ENCODE results near the gene SELENOF.

GRCh38 chr1:86888327-86888726 is 25.6 kb downstream of the SELENOF start:
- no peak for TF ChIP-seq HDAC6 (IDR thresholded peaks at IDR 0.05; ENCODE audit: low read depth, low read length)
- TF ChIP-seq ZNF468 (CRISPR knock-in tag; IDR thresholded peaks at IDR 0.05), result no peak
- TF ChIP-seq KDM2A (CRISPR knock-in tag; IDR thresholded peaks at IDR 0.05; ENCODE audit: borderline replicate concordance, low read depth), result no peak
- no peak for TF ChIP-seq GMEB2 (CRISPR knock-in tag; IDR thresholded peaks at IDR 0.05; ENCODE audit: low read depth)
- no peak for TF ChIP-seq SP1 (IDR thresholded peaks at IDR 0.05)
- TF ChIP-seq SP1 (CRISPR knock-in tag; IDR thresholded peaks at IDR 0.05), result no peak
- TF ChIP-seq ZNF773 (CRISPR knock-in tag; IDR thresholded peaks at IDR 0.05; ENCODE audit: borderline replicate concordance), result no peak
- TF ChIP-seq CTCF (CRISPR knock-in tag; IDR thresholded peaks at IDR 0.05), result no peak
- TF ChIP-seq DMAP1 (CRISPR knock-in tag; IDR thresholded peaks at IDR 0.05), result no peak
- TF ChIP-seq, protein P1, sequence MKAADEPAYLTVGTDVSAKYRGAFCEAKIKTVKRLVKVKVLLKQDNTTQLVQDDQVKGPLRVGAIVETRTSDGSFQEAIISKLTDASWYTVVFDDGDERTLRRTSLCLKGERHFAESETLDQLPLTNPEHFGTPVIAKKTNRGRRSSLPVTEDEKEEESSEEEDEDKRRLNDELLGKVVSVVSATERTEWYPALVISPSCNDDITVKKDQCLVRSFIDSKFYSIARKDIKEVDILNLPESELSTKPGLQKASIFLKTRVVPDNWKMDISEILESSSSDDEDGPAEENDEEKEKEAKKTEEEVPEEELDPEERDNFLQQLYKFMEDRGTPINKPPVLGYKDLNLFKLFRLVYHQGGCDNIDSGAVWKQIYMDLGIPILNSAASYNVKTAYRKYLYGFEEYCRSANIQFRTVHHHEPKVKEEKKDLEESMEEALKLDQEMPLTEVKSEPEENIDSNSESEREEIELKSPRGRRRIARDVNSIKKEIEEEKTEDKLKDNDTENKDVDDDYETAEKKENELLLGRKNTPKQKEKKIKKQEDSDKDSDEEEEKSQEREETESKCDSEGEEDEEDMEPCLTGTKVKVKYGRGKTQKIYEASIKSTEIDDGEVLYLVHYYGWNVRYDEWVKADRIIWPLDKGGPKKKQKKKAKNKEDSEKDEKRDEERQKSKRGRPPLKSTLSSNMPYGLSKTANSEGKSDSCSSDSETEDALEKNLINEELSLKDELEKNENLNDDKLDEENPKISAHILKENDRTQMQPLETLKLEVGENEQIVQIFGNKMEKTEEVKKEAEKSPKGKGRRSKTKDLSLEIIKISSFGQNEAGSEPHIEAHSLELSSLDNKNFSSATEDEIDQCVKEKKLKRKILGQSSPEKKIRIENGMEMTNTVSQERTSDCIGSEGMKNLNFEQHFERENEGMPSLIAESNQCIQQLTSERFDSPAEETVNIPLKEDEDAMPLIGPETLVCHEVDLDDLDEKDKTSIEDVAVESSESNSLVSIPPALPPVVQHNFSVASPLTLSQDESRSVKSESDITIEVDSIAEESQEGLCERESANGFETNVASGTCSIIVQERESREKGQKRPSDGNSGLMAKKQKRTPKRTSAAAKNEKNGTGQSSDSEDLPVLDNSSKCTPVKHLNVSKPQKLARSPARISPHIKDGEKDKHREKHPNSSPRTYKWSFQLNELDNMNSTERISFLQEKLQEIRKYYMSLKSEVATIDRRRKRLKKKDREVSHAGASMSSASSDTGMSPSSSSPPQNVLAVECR (CRISPR knock-in tag; IDR thresholded peaks at IDR 0.05; ENCODE audit: borderline replicate concordance), result no peak
- TF ChIP-seq POLR2AphosphoS5 (IDR thresholded peaks at IDR 0.05; ENCODE audit: low read depth, low read length), result no peak
- no peak for TF ChIP-seq ZNF609 (CRISPR knock-in tag; IDR thresholded peaks at IDR 0.05; ENCODE audit: borderline replicate concordance)
- TF ChIP-seq PBX3 (CRISPR knock-in tag; IDR thresholded peaks at IDR 0.05; ENCODE audit: borderline replicate concordance), result no peak
- no peak for TF ChIP-seq CHD4 (IDR thresholded peaks at IDR 0.05; ENCODE audit: borderline replicate concordance, low read length)
- no peak for TF ChIP-seq HDAC2 (CRISPR knock-in tag; IDR thresholded peaks at IDR 0.05)
